Activated CD4-positive, CD25-positive, alpha-beta regulatory T cell treated with anti-CD3 and anti-CD28 coated beads, Interleukin-2, amount 50 U/mL, for 24 hours (primary cell): ENCODE results near the gene OR6C4.
"Not testable (repeated sequence)": the region's sequence is repeated elsewhere in the genome, so short reads cannot be mapped to it uniquely, and the experiment has no call there.

Experiments used
- ATAC-seq, 2 donors: fragments of 150-1000 bp; cut with Tn5 transposase; one replicate each; pipeline ENCODE4 v1.10.0; 2021; ENCODE audit warnings: mild to moderate bottlenecking in 1 of 2, moderate library complexity in 1 of 2

Gene OR6C4

GRCh38 chr12:55549302-55549701, at the start of gene OR6C4:
Gene OR6C4 (plus strand): TSS chr12:55549602. CDS start chr12:55551227, 1,625 bp downstream.
- no peak for ATAC-seq

- no peak for ATAC-seq
Observed at GRCh38 chr12:55499810-55500252, 49.6 kb upstream of the OR6C4 start.

DNA sequence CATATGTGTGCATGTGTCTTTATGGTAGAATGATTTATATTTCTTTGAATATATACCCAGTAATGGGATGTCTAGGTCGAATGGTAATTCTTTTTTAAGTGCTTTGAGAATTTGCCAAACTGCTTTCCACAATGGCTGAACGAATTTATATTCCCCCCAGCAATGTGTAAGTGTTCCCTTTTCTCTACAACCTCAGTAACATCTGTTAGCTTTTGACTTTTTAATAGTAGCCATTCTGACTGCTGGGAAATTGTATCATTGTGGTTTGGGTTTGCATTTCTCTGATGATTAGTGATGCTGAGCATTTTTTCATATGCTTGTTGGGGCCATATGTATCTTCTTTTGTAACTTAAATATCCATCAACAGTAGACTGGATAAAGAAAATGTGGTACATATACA, 47.8 kb upstream of the OR6C4 start:
- no peak for ATAC-seq

DNA sequence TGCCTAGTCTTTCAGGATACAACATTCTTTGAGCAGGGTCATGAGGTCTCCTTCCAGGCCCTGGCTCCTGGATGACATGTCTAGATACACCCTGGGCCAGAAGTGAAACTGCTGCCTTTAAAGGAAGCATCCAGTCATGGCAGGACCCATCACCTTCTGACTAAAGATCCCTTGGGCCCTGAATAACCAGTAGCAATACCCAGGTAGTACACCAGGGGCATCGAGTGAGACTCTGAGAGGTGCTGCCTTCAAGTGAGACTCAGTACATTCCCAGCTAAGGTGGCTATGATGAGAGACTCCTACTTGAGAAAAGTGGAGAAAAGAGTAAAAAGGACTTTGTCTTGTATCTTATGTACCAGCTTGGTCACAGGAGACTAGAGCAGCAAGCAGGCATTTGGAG, 33.7 kb upstream of the OR6C4 start:
- ATAC-seq: no peak

- ATAC-seq: no peak
Observed at GRCh38 chr12:55516391-55516790, 33.0 kb upstream of the OR6C4 start.

DNA sequence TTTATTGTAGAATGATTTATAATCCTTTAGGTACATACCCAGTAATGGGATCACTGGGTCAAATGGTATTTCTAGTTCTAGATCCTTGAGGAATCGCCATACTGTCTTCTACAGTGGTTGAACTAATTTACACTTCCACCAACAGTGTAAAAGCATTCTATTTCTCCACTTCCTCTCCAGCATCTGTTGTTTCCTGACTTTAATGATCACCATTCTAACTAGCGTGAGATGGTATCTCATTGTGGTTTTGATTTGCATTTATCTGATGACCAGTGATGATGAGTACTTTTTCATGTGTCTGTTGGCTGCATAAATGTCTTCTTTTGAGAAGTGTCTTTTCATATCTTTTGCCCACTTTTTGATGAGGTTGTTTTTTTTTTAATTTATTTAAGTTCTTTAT, 1.2 kb upstream of the OR6C4 start:
- not testable (repeated sequence) for ATAC-seq

DNA sequence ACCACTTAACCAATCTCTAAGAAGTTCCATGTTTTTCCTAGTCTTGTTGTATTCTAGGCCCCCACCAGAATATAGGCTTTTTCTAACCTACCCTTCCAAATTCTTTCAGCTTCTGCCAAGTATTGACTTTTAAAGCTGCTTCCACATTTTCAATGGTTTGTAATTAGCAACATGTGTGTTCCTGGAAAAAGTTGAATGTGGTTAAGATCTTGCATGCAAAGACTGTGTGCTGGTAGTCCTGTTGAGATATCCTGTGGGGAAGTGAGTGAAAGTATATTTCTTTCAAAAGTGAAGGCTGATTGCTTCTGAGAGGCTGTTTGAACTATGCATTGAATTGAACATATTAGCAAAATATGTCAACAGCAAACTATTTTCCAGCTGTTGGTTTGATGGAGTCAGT, 646 bp upstream of the OR6C4 start:
- no peak for ATAC-seq

DNA sequence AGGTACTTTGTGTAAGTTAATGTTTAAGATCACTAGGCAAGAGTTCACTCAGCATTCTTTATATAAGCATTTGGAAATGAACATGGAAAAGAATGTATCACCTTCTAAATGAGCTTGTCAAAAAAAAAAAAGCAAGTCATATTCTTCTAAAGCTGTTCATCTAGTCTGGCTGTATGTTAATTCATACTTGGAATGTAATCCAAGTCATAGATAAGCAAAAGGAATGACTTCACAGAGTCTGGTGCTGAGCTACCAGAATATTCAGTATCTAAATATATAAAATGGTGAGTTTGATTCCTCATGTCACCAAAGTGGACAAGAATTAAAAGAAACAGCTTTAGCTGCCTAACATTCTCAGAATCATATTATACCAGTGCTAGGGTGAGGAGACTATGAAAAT, 4.9 kb downstream of the OR6C4 start:
- ATAC-seq: no peak

- not testable (repeated sequence) for ATAC-seq
Observed at GRCh38 chr12:55570060-55570459, 20.7 kb downstream of the OR6C4 start.

DNA sequence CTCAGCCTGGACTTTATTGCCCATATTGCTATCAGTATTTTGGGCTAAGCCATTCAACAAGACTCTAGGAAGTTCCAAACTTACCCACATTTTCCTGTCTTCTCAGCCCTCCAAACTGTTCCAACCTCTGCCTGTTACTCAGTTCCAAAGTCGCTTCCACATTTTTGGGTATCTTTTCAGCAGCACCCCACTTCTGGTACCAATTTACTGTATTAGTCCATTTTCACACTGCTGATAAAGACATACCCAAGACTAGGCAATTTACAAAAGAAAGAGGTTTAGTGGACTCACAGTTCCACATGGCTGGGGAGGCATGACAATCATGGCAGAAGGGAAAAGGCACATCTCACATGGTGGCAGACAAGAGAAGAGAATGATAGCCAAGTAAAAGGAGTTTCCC, 21.3 kb downstream of the OR6C4 start:
- ATAC-seq: not testable (repeated sequence)

- ATAC-seq: no peak
Observed at GRCh38 chr12:55572168-55572567, 22.8 kb downstream of the OR6C4 start, which contains the start of gene OR2AP1. Gene OR2AP1 (plus strand): TSS chr12:55572468. CDS start chr12:55574415, 1,947 bp downstream.

GRCh38 chr12:55582066-55582465, 32.7 kb downstream of the OR6C4 start:
- ATAC-seq: no peak

DNA sequence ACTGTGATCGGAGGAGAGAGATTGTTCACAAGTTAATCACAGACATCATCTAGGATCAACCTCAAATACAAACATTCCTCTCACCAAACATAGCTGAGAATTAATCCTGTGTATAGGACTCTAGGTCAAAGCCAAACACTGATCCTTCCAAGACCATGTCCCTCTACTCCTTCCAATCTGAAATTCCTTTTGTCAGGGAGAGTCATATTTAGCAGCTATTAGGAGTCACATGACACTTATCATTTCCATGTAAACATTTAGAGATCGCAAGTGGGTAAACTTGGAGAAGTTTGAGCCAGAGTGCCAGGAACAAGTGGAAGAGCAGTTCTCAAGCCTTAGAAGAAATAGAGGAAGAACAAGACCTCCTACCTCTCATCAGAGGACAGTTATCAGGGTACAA, 36.4 kb downstream of the OR6C4 start:
- no peak for ATAC-seq

GRCh38 chr12:55590152-55590551, 40.8 kb downstream of the OR6C4 start:
- not testable (repeated sequence) for ATAC-seq
